Measurements from ENCODE around the gene LAMA5.

DNA sequence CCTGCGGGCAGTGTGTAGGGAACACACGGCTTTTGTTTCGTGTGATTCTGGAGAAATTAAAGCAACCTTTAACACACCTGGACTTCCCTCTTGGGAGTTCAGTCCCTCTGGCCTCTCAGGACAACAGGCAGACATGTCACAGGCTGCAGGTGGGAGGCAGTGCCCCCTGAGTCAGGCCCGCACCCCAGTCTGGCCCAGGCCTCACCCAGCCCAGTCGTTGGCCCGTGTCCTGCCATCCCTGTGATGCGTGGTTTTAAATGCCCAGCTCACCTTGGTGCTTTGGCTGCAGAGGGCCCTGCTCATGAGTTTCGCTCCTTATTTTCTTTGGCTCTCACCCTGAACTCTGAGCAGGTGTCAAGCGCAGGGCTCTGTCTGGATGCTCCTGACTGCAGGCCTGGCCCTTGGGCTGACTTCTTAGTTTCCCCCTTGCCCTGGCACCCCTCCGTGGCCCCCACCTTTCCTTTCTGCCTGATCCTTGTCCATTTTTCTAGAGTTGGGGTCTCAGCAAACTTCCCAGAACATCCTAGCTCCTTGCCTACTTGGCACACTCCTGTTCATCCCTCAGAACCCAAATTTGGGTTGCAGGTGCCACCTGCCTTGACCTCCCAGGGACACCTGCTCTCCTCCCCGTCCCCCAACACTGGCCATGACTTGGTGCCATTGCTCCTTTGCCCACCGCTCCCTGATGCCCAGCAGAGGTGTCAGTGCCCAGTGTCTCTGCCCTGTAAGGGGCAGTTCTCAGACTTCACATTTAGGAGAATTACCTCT lies 42.2 kb upstream of the LAMA5 start:
- no peak for TF ChIP-seq ZNF274 (IDR thresholded peaks at IDR 0.05; ENCODE audit: borderline replicate concordance, extremely low read depth, low read length)
- TF ChIP-seq, protein P1, sequence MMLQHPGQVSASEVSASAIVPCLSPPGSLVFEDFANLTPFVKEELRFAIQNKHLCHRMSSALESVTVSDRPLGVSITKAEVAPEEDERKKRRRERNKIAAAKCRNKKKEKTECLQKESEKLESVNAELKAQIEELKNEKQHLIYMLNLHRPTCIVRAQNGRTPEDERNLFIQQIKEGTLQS (IDR thresholded peaks at IDR 0.05; ENCODE audit: insufficient read depth, low read depth, low read length), result no peak
- TF ChIP-seq, protein P2, sequence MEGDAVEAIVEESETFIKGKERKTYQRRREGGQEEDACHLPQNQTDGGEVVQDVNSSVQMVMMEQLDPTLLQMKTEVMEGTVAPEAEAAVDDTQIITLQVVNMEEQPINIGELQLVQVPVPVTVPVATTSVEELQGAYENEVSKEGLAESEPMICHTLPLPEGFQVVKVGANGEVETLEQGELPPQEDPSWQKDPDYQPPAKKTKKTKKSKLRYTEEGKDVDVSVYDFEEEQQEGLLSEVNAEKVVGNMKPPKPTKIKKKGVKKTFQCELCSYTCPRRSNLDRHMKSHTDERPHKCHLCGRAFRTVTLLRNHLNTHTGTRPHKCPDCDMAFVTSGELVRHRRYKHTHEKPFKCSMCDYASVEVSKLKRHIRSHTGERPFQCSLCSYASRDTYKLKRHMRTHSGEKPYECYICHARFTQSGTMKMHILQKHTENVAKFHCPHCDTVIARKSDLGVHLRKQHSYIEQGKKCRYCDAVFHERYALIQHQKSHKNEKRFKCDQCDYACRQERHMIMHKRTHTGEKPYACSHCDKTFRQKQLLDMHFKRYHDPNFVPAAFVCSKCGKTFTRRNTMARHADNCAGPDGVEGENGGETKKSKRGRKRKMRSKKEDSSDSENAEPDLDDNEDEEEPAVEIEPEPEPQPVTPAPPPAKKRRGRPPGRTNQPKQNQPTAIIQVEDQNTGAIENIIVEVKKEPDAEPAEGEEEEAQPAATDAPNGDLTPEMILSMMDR (IDR thresholded peaks at IDR 0.05; ENCODE audit: control extremely low read depth in 1 of 3, insufficient read depth in 1 of 3, low read depth in 1 of 3, low read length in 3 of 3), result no peak
- TF ChIP-seq RAD21 (IDR thresholded peaks at IDR 0.05 in 1 of 2, conservative IDR thresholded peaks at IDR 0.05 in 1 of 2; ENCODE audit: low read depth in 2 of 2, low read length in 2 of 2), result no peak
- TF ChIP-seq, protein P3, sequence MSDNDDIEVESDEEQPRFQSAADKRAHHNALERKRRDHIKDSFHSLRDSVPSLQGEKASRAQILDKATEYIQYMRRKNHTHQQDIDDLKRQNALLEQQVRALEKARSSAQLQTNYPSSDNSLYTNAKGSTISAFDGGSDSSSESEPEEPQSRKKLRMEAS (IDR thresholded peaks at IDR 0.05), result no peak
- TF ChIP-seq CHD2 (IDR thresholded peaks at IDR 0.05; ENCODE audit: low read length), result no peak
- no peak for TF ChIP-seq POLR2AphosphoS5 (IDR thresholded peaks at IDR 0.05; ENCODE audit: low read depth, low read length)
- no peak for TF ChIP-seq HDAC2 (IDR thresholded peaks at IDR 0.05; ENCODE audit: borderline replicate concordance in 1 of 2, low read depth in 2 of 2, low read length in 2 of 2)

All from H1 (cell line).